K562 (cell line): ENCODE results near the gene SH3RF1. TPM values are rescaled to one million over a fixed set of nuclear protein-coding genes. Genes with fewer than 3 reads are reported as not detected.

Source experiments
- ARID1B ChIP-seq: fragments of 450-650 bp; IDR thresholded peaks from 2 replicates; pipeline ENCODE4 v1.6.1; 2016; ENCODE audit warnings: antibody characterized with exemption, mild to moderate bottlenecking, inconsistent platforms
- C11orf30 ChIP-seq: fragments of 450-650 bp; IDR thresholded peaks from 2 replicates; pipeline ENCODE4 v1.6.1; 2016; ENCODE audit warnings: low read depth, mild to moderate bottlenecking
- DACH1 ChIP-seq: fragments of 450-650 bp; IDR thresholded peaks from 2 replicates; pipeline ENCODE4 v1.6.1; 2018; ENCODE audit not compliant: partially characterized antibody
- DNMT1 ChIP-seq: fragments of 450-650 bp; IDR thresholded peaks from 2 replicates; pipeline ENCODE4 v1.6.1; 2016; ENCODE audit warnings: antibody characterized with exemption, mild to moderate bottlenecking
- EHMT2 ChIP-seq: fragments of 450-650 bp; IDR thresholded peaks from 2 replicates; pipeline ENCODE4 v1.6.1; 2018; ENCODE audit warnings: antibody characterized with exemption
- ERF ChIP-seq: fragments of 450-650 bp; formaldehyde crosslinking; IDR thresholded peaks from 2 replicates; pipeline ENCODE4 v1.4.0; 2020; ENCODE audit warnings: mild to moderate bottlenecking, mixed read lengths
- FOXA3 ChIP-seq, 2 experiments: fragments of 450-650 bp in 1 of 2; sonication (generic) in 1 of 2; formaldehyde crosslinking; IDR thresholded peaks in 1 of 2; conservative IDR thresholded peaks in 1 of 2; 2 replicates each; pipeline versions ENCODE4 v1.4.0 to v1.8.0; 2020 to 2022; ENCODE audit warnings: mild to moderate bottlenecking in 2 of 2, missing genetic modification reagents in 1 of 2
- FOXP1 ChIP-seq: sonication (generic); formaldehyde crosslinking; IDR thresholded peaks from 2 replicates; pipeline ENCODE4 v1.8.0; 2022; ENCODE audit warnings: mild to moderate bottlenecking, missing genetic modification reagents
- FOXP4 ChIP-seq: sonication (generic); formaldehyde crosslinking; IDR thresholded peaks from 2 replicates; pipeline ENCODE4 v1.8.0; 2022; ENCODE audit warnings: mild to moderate bottlenecking, missing genetic modification reagents, borderline replicate concordance
- KDM4B ChIP-seq, 2 experiments: fragments of 450-650 bp in 1 of 2; sonication (generic) in 1 of 2; IDR thresholded peaks; 2 replicates each; pipeline ENCODE4 v1.6.1; 2016 to 2017; ENCODE audit warnings: borderline replicate concordance in 2 of 2, antibody characterized with exemption in 1 of 2, low read depth in 1 of 2, mild to moderate bottlenecking in 1 of 2
- MTA1 ChIP-seq: fragments of 450-650 bp; IDR thresholded peaks from 2 replicates; pipeline ENCODE4 v1.6.1; 2017; ENCODE audit warnings: borderline replicate concordance
- TCF3 ChIP-seq: sonication (generic); formaldehyde crosslinking; IDR thresholded peaks from 2 replicates; pipeline ENCODE4 v1.4.0; 2020; ENCODE audit warnings: mild to moderate bottlenecking, missing genetic modification reagents
- ZNF165 ChIP-seq: fragments of 250-450 bp; sonication (Bioruptor Pico); IDR thresholded peaks from 2 replicates; pipeline ENCODE4 v1.4.0; 2020; ENCODE audit warnings: borderline replicate concordance
- polyA plus RNA-seq, 8 experiments: library from polyadenylated mRNA; depleted of rRNA in 4 of 8; stranded (reverse) in 5 of 8; unstranded in 3 of 8; fragments of >200 nt; fragmentation: Nextera tagmentation in 2 of 8; fragmentation: Illumina TruSeq in 1 of 8; extraction: Ambion mirVana in 2 of 8; extraction: Trizol in 1 of 8; gene quantifications; 2 replicates each; pipeline versions ENCODE4 v1.2.1 to v1.2.3, GENCODE V29; 2011 to 2014; ENCODE audit warnings: inconsistent platforms in 1 of 8, missing spikeins in 1 of 8
- total RNA-seq, 7 experiments: library from RNA; depleted of rRNA in 6 of 7; stranded (reverse); fragments of >200 nt in 6 of 7; fragmentation: Illumina TruSeq in 2 of 7; extraction: Trizol in 2 of 7; gene quantifications; 2 replicates each; pipeline versions ENCODE4 v1.2.1 to v1.2.3, GENCODE V29; 2011 to 2021; ENCODE audit warnings: low replicate concordance in 1 of 7
- TF ChIP-seq, protein P1 (sequence below), 2 experiments: fragments of 450-650 bp in 1 of 2; sonication (generic) in 1 of 2; formaldehyde crosslinking in 1 of 2; IDR thresholded peaks; 2 replicates each; pipeline versions ENCODE4 v1.7.1 to v1.9.0; 2016 to 2022; ENCODE audit warnings: inconsistent platforms in 1 of 2, mild to moderate bottlenecking in 1 of 2, missing genetic modification reagents in 1 of 2
- TF ChIP-seq, protein P2 (sequence below), 2 experiments: fragments of 450-650 bp; IDR thresholded peaks; 2 replicates each; pipeline ENCODE4 v1.6.1; 2016

The SH3RF1 gene
- total and polyA plus RNA-seq, 9 of the 15 experiments (the other 6 are each of a cell fraction or from before 2014, with no cell fraction given): 0.04 to 0.16 (median 0.11) TPM; not detected in 6

DNA sequence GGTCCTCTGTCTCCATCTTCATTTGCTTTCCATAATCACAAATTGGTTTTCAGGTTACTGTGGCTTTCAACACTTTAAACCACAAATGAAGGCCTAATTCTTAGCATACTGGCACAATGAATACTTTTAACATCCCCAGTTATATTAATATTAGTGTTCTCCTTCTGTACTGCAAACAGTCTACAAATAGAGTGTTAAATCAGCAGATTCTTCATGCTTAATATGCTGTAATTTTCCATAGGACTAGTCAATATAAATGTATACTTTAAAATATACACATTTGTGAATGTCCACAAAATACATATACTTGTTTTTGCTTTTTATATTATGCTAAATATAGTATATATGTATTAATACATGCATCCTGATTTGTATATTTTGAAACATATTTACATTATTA, 72.6 kb downstream of the SH3RF1 start (continued):
- TF ChIP-seq, protein P1, sequence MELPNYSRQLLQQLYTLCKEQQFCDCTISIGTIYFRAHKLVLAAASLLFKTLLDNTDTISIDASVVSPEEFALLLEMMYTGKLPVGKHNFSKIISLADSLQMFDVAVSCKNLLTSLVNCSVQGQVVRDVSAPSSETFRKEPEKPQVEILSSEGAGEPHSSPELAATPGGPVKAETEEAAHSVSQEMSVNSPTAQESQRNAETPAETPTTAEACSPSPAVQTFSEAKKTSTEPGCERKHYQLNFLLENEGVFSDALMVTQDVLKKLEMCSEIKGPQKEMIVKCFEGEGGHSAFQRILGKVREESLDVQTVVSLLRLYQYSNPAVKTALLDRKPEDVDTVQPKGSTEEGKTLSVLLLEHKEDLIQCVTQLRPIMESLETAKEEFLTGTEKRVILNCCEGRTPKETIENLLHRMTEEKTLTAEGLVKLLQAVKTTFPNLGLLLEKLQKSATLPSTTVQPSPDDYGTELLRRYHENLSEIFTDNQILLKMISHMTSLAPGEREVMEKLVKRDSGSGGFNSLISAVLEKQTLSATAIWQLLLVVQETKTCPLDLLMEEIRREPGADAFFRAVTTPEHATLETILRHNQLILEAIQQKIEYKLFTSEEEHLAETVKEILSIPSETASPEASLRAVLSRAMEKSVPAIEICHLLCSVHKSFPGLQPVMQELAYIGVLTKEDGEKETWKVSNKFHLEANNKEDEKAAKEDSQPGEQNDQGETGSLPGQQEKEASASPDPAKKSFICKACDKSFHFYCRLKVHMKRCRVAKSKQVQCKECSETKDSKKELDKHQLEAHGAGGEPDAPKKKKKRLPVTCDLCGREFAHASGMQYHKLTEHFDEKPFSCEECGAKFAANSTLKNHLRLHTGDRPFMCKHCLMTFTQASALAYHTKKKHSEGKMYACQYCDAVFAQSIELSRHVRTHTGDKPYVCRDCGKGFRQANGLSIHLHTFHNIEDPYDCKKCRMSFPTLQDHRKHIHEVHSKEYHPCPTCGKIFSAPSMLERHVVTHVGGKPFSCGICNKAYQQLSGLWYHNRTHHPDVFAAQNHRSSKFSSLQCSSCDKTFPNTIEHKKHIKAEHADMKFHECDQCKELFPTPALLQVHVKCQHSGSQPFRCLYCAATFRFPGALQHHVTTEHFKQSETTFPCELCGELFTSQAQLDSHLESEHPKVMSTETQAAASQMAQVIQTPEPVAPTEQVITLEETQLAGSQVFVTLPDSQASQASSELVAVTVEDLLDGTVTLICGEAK (IDR thresholded peaks at IDR 0.05): no peak
- TF ChIP-seq, protein P1 (CRISPR knock-in tag; IDR thresholded peaks at IDR 0.05): no peak
- TF ChIP-seq EHMT2 (no peak), C11orf30 (peak; percentile 37; the same call in 1 of the 2 replicates), DACH1 (no peak), ERF (CRISPR knock-in tag) (no peak), FOXP4 (CRISPR knock-in tag) (no peak), DNMT1 (no peak), KDM4B (IDR thresholded peaks at IDR 0.05; ENCODE audit: borderline replicate concordance in 2 of 2, low read depth in 1 of 2) (no peak), TCF3 (CRISPR knock-in tag) (no peak), ZNF165 (CRISPR knock-in tag) (no peak), FOXA3 (CRISPR knock-in tag; conservative IDR thresholded peaks at IDR 0.05 in 1 of 2, IDR thresholded peaks at IDR 0.05 in 1 of 2) (no peak), ARID1B (no peak), FOXP1 (CRISPR knock-in tag) (no peak), MTA1 (no peak)
- TF ChIP-seq, protein P2, sequence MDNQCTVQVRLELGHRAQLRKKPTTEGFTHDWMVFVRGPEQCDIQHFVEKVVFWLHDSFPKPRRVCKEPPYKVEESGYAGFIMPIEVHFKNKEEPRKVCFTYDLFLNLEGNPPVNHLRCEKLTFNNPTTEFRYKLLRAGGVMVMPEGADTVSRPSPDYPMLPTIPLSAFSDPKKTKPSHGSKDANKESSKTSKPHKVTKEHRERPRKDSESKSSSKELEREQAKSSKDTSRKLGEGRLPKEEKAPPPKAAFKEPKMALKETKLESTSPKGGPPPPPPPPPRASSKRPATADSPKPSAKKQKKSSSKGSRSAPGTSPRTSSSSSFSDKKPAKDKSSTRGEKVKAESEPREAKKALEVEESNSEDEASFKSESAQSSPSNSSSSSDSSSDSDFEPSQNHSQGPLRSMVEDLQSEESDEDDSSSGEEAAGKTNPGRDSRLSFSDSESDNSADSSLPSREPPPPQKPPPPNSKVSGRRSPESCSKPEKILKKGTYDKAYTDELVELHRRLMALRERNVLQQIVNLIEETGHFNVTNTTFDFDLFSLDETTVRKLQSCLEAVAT (IDR thresholded peaks at IDR 0.05): no peak
